ENCODE measurements around the gene ZNF641. TPM values are rescaled to one million over a fixed set of nuclear protein-coding genes. Genes with fewer than 3 reads are reported as not detected.

ZNF641 gene
- total and polyA plus RNA-seq, 2 of the 13 experiments (the other 11 are each of a cell fraction or from before 2014, with no cell fraction given): 4.4 to 6.6 TPM

- TF ChIP-seq ZNF670 (CRISPR knock-in tag; IDR thresholded peaks at IDR 0.05; ENCODE audit: borderline replicate concordance) (peak; percentile 49; the same call in 1 of the 2 replicates), ZNF260 (CRISPR knock-in tag; IDR thresholded peaks at IDR 0.05; ENCODE audit: borderline replicate concordance, low read depth) (no peak), ERF (CRISPR knock-in tag; IDR thresholded peaks at IDR 0.05) (0 out of 2 replicates have a peak, but pooled peaks have one; percentile 14), PRMT3 (CRISPR knock-in tag; IDR thresholded peaks at IDR 0.05; ENCODE audit: borderline replicate concordance, low read depth) (no peak), ZNF441 (CRISPR knock-in tag; IDR thresholded peaks at IDR 0.05; ENCODE audit: borderline replicate concordance) (peak; percentile 80), ZNF747 (CRISPR knock-in tag; IDR thresholded peaks at IDR 0.05; ENCODE audit: borderline replicate concordance) (no peak), ZBTB34 (CRISPR knock-in tag; IDR thresholded peaks at IDR 0.05) (0 out of 2 replicates have a peak, but pooled peaks have one; percentile 38), ZFYVE20 (CRISPR knock-in tag; IDR thresholded peaks at IDR 0.05; ENCODE audit: borderline replicate concordance, low read depth) (no peak), BCLAF1 (IDR thresholded peaks at IDR 0.05) (no peak), ZNF710 (CRISPR knock-in tag; IDR thresholded peaks at IDR 0.05; ENCODE audit: borderline replicate concordance) (no peak), POLR2G (IDR thresholded peaks at IDR 0.05; ENCODE audit: low read depth, low read length) (peak; percentile 56), ZNF552 (CRISPR knock-in tag; IDR thresholded peaks at IDR 0.05; ENCODE audit: borderline replicate concordance) (no peak), ZFP36 (IDR thresholded peaks at IDR 0.05; ENCODE audit: borderline replicate concordance, low read depth, low read length, partially characterized antibody) (no peak), STAT6 (CRISPR knock-in tag; IDR thresholded peaks at IDR 0.05; ENCODE audit: borderline replicate concordance) (no peak), MEIS1 (CRISPR knock-in tag; IDR thresholded peaks at IDR 0.05; ENCODE audit: borderline replicate concordance) (0 out of 2 replicates have a peak, but pooled peaks have one; percentile 33), ZNF563 (CRISPR knock-in tag; IDR thresholded peaks at IDR 0.05) (0 out of 2 replicates have a peak, but pooled peaks have one; percentile 17), ZNF317 (CRISPR knock-in tag; IDR thresholded peaks at IDR 0.05) (no peak), CEBPG (CRISPR knock-in tag; IDR thresholded peaks at IDR 0.05) (no peak), MZF1 (CRISPR knock-in tag; IDR thresholded peaks at IDR 0.05; ENCODE audit: borderline replicate concordance) (no peak)
Observed at GRCh38 chr12:48350249-48351021, at the start of gene ZNF641 (continued).

Data from HepG2 (cell line).